ENCODE results near the gene HNRNPK. TPM values are rescaled to one million over a fixed set of nuclear protein-coding genes. Genes with fewer than 3 reads are reported as not detected.
A peak's percentile ranks its signal among the peaks of the same experiment; 100 is the strongest.

Gene HNRNPK
- total RNA-seq, 1 experiment from 2014 or later = 723 TPM

GRCh38 chr9:83979812-83980394 is at the start of gene HNRNPK (continued):
- TF ChIP-seq STAT6 (CRISPR knock-in tag; conservative IDR thresholded peaks at IDR 0.05; ENCODE audit: low read depth) (no peak), MAX (CRISPR knock-in tag; IDR thresholded peaks at IDR 0.05) (no peak), ZBTB21 (CRISPR knock-in tag; IDR thresholded peaks at IDR 0.05; ENCODE audit: borderline replicate concordance) (peak; percentile 11; the same call in 1 of the 2 replicates), MLX (CRISPR knock-in tag; IDR thresholded peaks at IDR 0.05) (no peak), ZNF232 (CRISPR knock-in tag; IDR thresholded peaks at IDR 0.05) (no peak; the same call in 1 of the 2 replicates), ZNF532 (CRISPR knock-in tag; IDR thresholded peaks at IDR 0.05; ENCODE audit: borderline replicate concordance) (no peak; the same call in 1 of the 2 replicates), E2F1 (CRISPR knock-in tag; IDR thresholded peaks at IDR 0.05) (no peak), USF1 (CRISPR knock-in tag; IDR thresholded peaks at IDR 0.05) (peak; percentile 46; the same call in 1 of the 2 replicates), IRF2 (CRISPR knock-in tag; IDR thresholded peaks at IDR 0.05; ENCODE audit: borderline replicate concordance, low read depth) (no peak)

GRCh38 chr9:84027201-84027600 is 47.2 kb upstream of the HNRNPK start:
- Mint-ChIP-seq H3K36me3 (no peaks in the 10 kb centered on the region), H3K27ac (no peak overlapping the region), H3K27me3 (ENCODE audit: low read depth) (no peaks in the 10 kb centered on the region), H3K4me1 (no peaks in the 10 kb centered on the region), H3K9me3 (peaks cover 9% of the 10 kb centered on the region), H3K4me3 (no peak overlapping the region)
- DNase-seq (ENCODE audit: low spot score) (no peak), ATAC-seq (no peak)
- POLR2A ChIA-PET = no interaction called here
- CTCF ChIA-PET = no interaction called here
- TF ChIP-seq STAT6 (CRISPR knock-in tag; conservative IDR thresholded peaks at IDR 0.05; ENCODE audit: low read depth) = no peak
